SK-N-SH (cell line): ENCODE data around the gene NGLY1.

ENCODE experiments used
- CTCF ChIP-seq: fragments of 200-600 bp; sonication (generic); IDR thresholded peaks from 2 replicates; pipeline ENCODE4 v1.6.1; 2017; ENCODE audit warnings: antibody characterized with exemption, mild to moderate bottlenecking, moderate library complexity
- EP300 ChIP-seq, 2 experiments: IDR thresholded peaks; 2 replicates each; pipeline versions ENCODE4 v1.4.0 to v1.6.1; 2012; ENCODE audit warnings: borderline replicate concordance in 1 of 2, low read depth in 1 of 2, low read length in 1 of 2
- FOXJ3 ChIP-seq: sonication (generic); formaldehyde crosslinking; IDR thresholded peaks from 2 replicates; pipeline ENCODE4 v1.5.1; 2020; ENCODE audit warnings: mild to moderate bottlenecking, missing genetic modification reagents
- RCOR1 ChIP-seq: fragments of 150-350 bp; IDR thresholded peaks from 2 replicates; pipeline ENCODE4 v1.6.1; 2017; ENCODE audit warnings: antibody characterized with exemption, low read length
- REST ChIP-seq: IDR thresholded peaks from 2 replicates; pipeline ENCODE4 v1.6.1; 2012; ENCODE audit warnings: mild to moderate bottlenecking, low read depth, low read length, moderate library complexity
- SIN3A ChIP-seq: IDR thresholded peaks from 2 replicates; pipeline ENCODE4 v1.6.1; 2012; ENCODE audit warnings: low read depth, mild to moderate bottlenecking, low read length, moderate library complexity, borderline replicate concordance
- TCF12 ChIP-seq: IDR thresholded peaks from 2 replicates; pipeline ENCODE4 v1.4.0; 2012
- TEAD4 ChIP-seq: IDR thresholded peaks from 2 replicates; pipeline ENCODE4 v1.4.0; 2012; ENCODE audit warnings: mild to moderate bottlenecking, borderline replicate concordance; ENCODE audit not compliant: insufficient read depth
- YY1 ChIP-seq: IDR thresholded peaks from 2 replicates; pipeline ENCODE4 v1.4.0; 2012; ENCODE audit warnings: low read depth, mild to moderate bottlenecking
- ZBTB33 ChIP-seq: IDR thresholded peaks from 2 replicates; pipeline ENCODE4 v1.4.0; 2012; ENCODE audit warnings: low read depth, borderline replicate concordance

- TF ChIP-seq FOXJ3 = no peak
- no peak for TF ChIP-seq SIN3A
- no peak for TF ChIP-seq REST
- TF ChIP-seq TCF12 = no peak
- TF ChIP-seq YY1 = no peak
- no peak for TF ChIP-seq CTCF
- TF ChIP-seq EP300 (IDR thresholded peaks at IDR 0.05; ENCODE audit: borderline replicate concordance in 1 of 2, low read depth in 1 of 2, low read length in 1 of 2) = no peak
- no peak for TF ChIP-seq ZBTB33
- no peak for TF ChIP-seq RCOR1
- TF ChIP-seq TEAD4 = no peak
These were observed 55.9 kb downstream of the NGLY1 start for GRCh38 chr3:25727316-25727715.
